Karpas-422 (cell line): ENCODE results near the gene SMPD1. TPM values are rescaled to one million over a fixed set of nuclear protein-coding genes. Genes with fewer than 3 reads are reported as not detected.

Experiments used
- DNase-seq: peaks from one replicate; pipeline ENCODE4 v3.0.0-alpha.2; 2015
- H2AFZ ChIP-seq: fragments of 200-600 bp; sonication (generic); 2 replicates; pipeline ENCODE4 v1.6.1; 2014; ENCODE audit warnings: antibody characterized with exemption, low read length, mixed read lengths
- H3K27ac ChIP-seq: fragments of 200-600 bp; sonication (generic); 2 replicates; pipeline ENCODE4 v1.5.1; 2014; ENCODE audit warnings: mild to moderate bottlenecking, low read length, moderate library complexity
- H3K27me3 ChIP-seq: fragments of 200-600 bp; sonication (generic); 2 replicates; pipeline ENCODE4 v1.6.1; 2014; ENCODE audit warnings: low read length, mixed read lengths
- H3K36me3 ChIP-seq: fragments of 200-600 bp; sonication (generic); 2 replicates; pipeline ENCODE4 v1.6.1; 2014; ENCODE audit warnings: low read length, mixed read lengths; ENCODE audit not compliant: insufficient read depth
- H3K4me1 ChIP-seq: fragments of 200-600 bp; sonication (generic); 2 replicates; pipeline ENCODE4 v1.6.1; 2014; ENCODE audit warnings: mild to moderate bottlenecking, low read length, mixed read lengths
- H3K4me2 ChIP-seq: fragments of 200-600 bp; sonication (generic); 2 replicates; pipeline ENCODE4 v1.6.1; 2014; ENCODE audit warnings: low read length, low read depth, mild to moderate bottlenecking; ENCODE audit not compliant: poor library complexity, severe bottlenecking
- H3K4me3 ChIP-seq: fragments of 200-600 bp; sonication (generic); 2 replicates; pipeline ENCODE4 v1.5.1; 2014; ENCODE audit warnings: mild to moderate bottlenecking, antibody characterized with exemption, low read length, mixed read lengths
- H3K79me2 ChIP-seq: fragments of 200-600 bp; sonication (generic); 2 replicates; pipeline ENCODE4 v1.6.1; 2014; ENCODE audit warnings: mild to moderate bottlenecking, low read length, mixed read lengths
- H3K9ac ChIP-seq: fragments of 200-600 bp; sonication (generic); 2 replicates; pipeline ENCODE4 v1.6.0; 2014; ENCODE audit warnings: low read length
- H3K9me2 ChIP-seq: fragments of 200-600 bp; sonication (generic), shearing (Covaris generic); replicated peaks from 2 replicates; pipeline ENCODE4 v1.6.0; 2014; ENCODE audit warnings: mild to moderate bottlenecking, low read length, moderate library complexity; ENCODE audit not compliant: insufficient read depth
- H3K9me3 ChIP-seq: fragments of 300-700, 200-600 bp; sonication (generic); 2 replicates; pipeline ENCODE4 v1.6.1; 2014; ENCODE audit warnings: low read length, mixed read lengths
- H4K20me1 ChIP-seq: fragments of 200-600 bp; sonication (generic); 2 replicates; pipeline ENCODE4 v1.6.1; 2014; ENCODE audit warnings: mild to moderate bottlenecking, antibody characterized with exemption, low read length, low read depth; ENCODE audit not compliant: insufficient read depth
- total RNA-seq: library from RNA; depleted of rRNA; stranded (reverse); fragments of >200 nt; shearing (Covaris generic); gene quantifications from 2 replicates; pipeline ENCODE4 v1.2.3, GENCODE V29; 2014; ENCODE audit warnings: low replicate concordance

The SMPD1 gene
- total RNA-seq, 1 experiment from 2014 or later: 2.3 TPM

GRCh38 chr11:6414874-6415328 lies 24.6 kb downstream of the SMPD1 start:
- Histone ChIP-seq H3K27ac (no peak overlapping the region), H3K27me3 (no peaks in the 10 kb centered on the region), H3K4me2 (no peak overlapping the region), H4K20me1 (no peaks in the 10 kb centered on the region), H3K9ac (no peak overlapping the region), H3K4me1 (no peaks in the 10 kb centered on the region), H3K4me3 (no peak overlapping the region), H3K79me2 (no peaks in the 10 kb centered on the region), H3K9me2 (no peaks in the 10 kb centered on the region), H3K9me3 (no peaks in the 10 kb centered on the region), H3K36me3 (no peaks in the 10 kb centered on the region), H2AFZ (no peak overlapping the region)
- no peak for DNase-seq

- no peaks in the 10 kb centered on the region for H4K20me1 ChIP-seq
- H3K36me3 ChIP-seq: no peaks in the 10 kb centered on the region
- no peak overlapping the region for H2AFZ ChIP-seq
- H3K79me2 ChIP-seq: no peaks in the 10 kb centered on the region
- no peaks in the 10 kb centered on the region for H3K4me1 ChIP-seq
- H3K9ac ChIP-seq: no peak overlapping the region
- H3K4me2 ChIP-seq: no peak overlapping the region
- no peak for DNase-seq
- no peaks in the 10 kb centered on the region for H3K9me2 ChIP-seq
- no peak overlapping the region for H3K4me3 ChIP-seq
- no peaks in the 10 kb centered on the region for H3K27me3 ChIP-seq
- no peak overlapping the region for H3K27ac ChIP-seq
- H3K9me3 ChIP-seq: no peaks in the 10 kb centered on the region
Observed at GRCh38 chr11:6415797-6416196, 25.5 kb downstream of the SMPD1 start.

- no peak overlapping the region for H2AFZ ChIP-seq
- H4K20me1 ChIP-seq: no peaks in the 10 kb centered on the region
- no peaks in the 10 kb centered on the region for H3K79me2 ChIP-seq
- no peak for DNase-seq
- no peak overlapping the region for H3K27ac ChIP-seq
- no peak overlapping the region for H3K9ac ChIP-seq
- H3K4me1 ChIP-seq: no peaks in the 10 kb centered on the region
- H3K36me3 ChIP-seq: no peaks in the 10 kb centered on the region
- H3K27me3 ChIP-seq: no peaks in the 10 kb centered on the region
- H3K9me3 ChIP-seq: no peaks in the 10 kb centered on the region
- H3K9me2 ChIP-seq: no peaks in the 10 kb centered on the region
- no peak overlapping the region for H3K4me2 ChIP-seq
- H3K4me3 ChIP-seq: no peak overlapping the region
Observed at GRCh38 chr11:6417907-6418556, 27.8 kb downstream of the SMPD1 start.

- H3K79me2 ChIP-seq: no peaks in the 10 kb centered on the region
- H3K9ac ChIP-seq: no peak overlapping the region
- no peak overlapping the region for H2AFZ ChIP-seq
- H3K36me3 ChIP-seq: no peaks in the 10 kb centered on the region
- no peaks in the 10 kb centered on the region for H3K9me3 ChIP-seq
- H3K4me3 ChIP-seq: no peak overlapping the region
- no peak for DNase-seq
- no peaks in the 10 kb centered on the region for H3K4me1 ChIP-seq
- H4K20me1 ChIP-seq: no peaks in the 10 kb centered on the region
- no peaks in the 10 kb centered on the region for H3K27me3 ChIP-seq
- no peak overlapping the region for H3K4me2 ChIP-seq
- no peaks in the 10 kb centered on the region for H3K9me2 ChIP-seq
- no peak overlapping the region for H3K27ac ChIP-seq
Observed at GRCh38 chr11:6418557-6419008, 28.3 kb downstream of the SMPD1 start.

GRCh38 chr11:6419009-6419631 lies 28.8 kb downstream of the SMPD1 start, which contains the start of gene APBB1:
Gene APBB1 (minus strand): TSS chr11:6419094. CDS start chr11:6411347, 7,747 bp downstream.
- no peak for DNase-seq
- Histone ChIP-seq H3K27me3 (no peaks in the 10 kb centered on the region), H4K20me1 (no peaks in the 10 kb centered on the region), H3K9me2 (no peaks in the 10 kb centered on the region), H3K79me2 (no peaks in the 10 kb centered on the region), H3K9ac (no peak within 1 kb of the TSS), H2AFZ (no peak within 1 kb of the TSS), H3K4me3 (no peak within 1 kb of the TSS), H3K27ac (no peak within 1 kb of the TSS), H3K4me2 (no peak within 1 kb of the TSS), H3K4me1 (no peaks in the 10 kb centered on the region), H3K9me3 (no peaks in the 10 kb centered on the region), H3K36me3 (no peaks in the 10 kb centered on the region)

GRCh38 chr11:6420677-6421076 lies 30.4 kb downstream of the SMPD1 start:
- Histone ChIP-seq H3K4me3 (no peak overlapping the region), H3K4me2 (no peak overlapping the region), H3K36me3 (no peaks in the 10 kb centered on the region), H3K79me2 (no peaks in the 10 kb centered on the region), H3K9me3 (no peaks in the 10 kb centered on the region), H3K27ac (no peak overlapping the region), H4K20me1 (no peaks in the 10 kb centered on the region), H3K9ac (no peak overlapping the region), H3K9me2 (no peaks in the 10 kb centered on the region), H3K4me1 (no peaks in the 10 kb centered on the region), H2AFZ (no peak overlapping the region), H3K27me3 (no peaks in the 10 kb centered on the region)
- no peak for DNase-seq

GRCh38 chr11:6427516-6427915 lies 37.2 kb downstream of the SMPD1 start:
- Histone ChIP-seq H3K4me1 (no peaks in the 10 kb centered on the region), H3K4me2 (no peak overlapping the region), H2AFZ (no peak overlapping the region), H3K4me3 (no peak overlapping the region), H4K20me1 (no peaks in the 10 kb centered on the region), H3K9me3 (no peaks in the 10 kb centered on the region), H3K27ac (no peak overlapping the region), H3K79me2 (no peaks in the 10 kb centered on the region), H3K9me2 (no peaks in the 10 kb centered on the region), H3K9ac (no peak overlapping the region), H3K36me3 (no peaks in the 10 kb centered on the region), H3K27me3 (no peaks in the 10 kb centered on the region)
- DNase-seq: no peak

- Histone ChIP-seq H3K4me3 (no peak overlapping the region), H3K27ac (no peak overlapping the region), H3K4me1 (peaks cover 22% of the 10 kb centered on the region), H2AFZ (no peak overlapping the region), H3K36me3 (no peaks in the 10 kb centered on the region), H3K9me3 (no peaks in the 10 kb centered on the region), H3K79me2 (no peaks in the 10 kb centered on the region), H3K27me3 (no peaks in the 10 kb centered on the region), H3K9me2 (no peaks in the 10 kb centered on the region), H3K4me2 (no peak overlapping the region), H4K20me1 (no peaks in the 10 kb centered on the region), H3K9ac (no peak overlapping the region)
- no peak for DNase-seq
Observed at GRCh38 chr11:6431861-6432260, 41.6 kb downstream of the SMPD1 start.
